GM12801 (cell line): ENCODE measurements around the gene MXI1.

Experiments used
- TF ChIP-seq, protein P1 (sequence below): IDR thresholded peaks from one replicate; pipeline ENCODE4 v1.5.1; 2011; ENCODE audit warnings: control low read depth; ENCODE audit not compliant: insufficient read length; ENCODE audit errors: extremely low read depth

Gene MXI1

DNA sequence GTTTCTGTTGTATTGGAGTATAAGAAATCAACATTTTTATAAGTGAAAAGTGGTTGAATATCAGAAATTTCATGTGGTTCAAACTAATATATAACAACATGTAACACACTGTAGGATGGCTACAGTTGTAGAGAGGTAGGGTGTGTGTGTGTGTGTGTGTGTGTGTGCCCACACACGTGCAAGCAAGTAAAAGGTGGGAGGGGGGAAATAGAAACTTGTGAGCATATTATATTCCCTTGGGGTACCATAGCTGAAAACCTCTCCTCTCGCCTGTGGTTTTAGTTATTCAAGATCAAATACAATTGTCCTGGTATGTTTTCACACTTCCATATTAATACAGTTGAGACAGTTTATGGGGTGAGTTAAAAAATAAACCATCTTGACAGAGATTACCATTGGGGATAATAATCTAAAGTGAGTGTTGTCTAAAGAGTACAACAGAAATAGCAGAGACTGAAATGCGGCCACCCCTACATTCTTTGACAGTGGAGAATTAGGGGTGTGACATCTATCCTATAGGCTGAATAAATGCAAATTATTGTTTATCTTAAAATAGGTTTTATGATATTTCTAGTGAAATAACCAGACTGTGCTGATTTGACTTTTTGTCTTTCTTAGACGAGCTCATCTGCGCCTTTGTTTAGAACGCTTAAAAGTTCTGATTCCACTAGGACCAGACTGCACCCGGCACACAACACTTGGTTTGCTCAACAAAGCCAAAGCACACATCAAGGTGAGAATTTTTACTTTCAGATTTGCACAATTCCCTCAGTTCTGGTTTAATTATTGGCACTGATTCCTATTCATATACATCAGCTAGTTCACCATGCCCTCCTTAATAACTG lies 71.4 kb downstream of the MXI1 start:
- TF ChIP-seq, protein P1, sequence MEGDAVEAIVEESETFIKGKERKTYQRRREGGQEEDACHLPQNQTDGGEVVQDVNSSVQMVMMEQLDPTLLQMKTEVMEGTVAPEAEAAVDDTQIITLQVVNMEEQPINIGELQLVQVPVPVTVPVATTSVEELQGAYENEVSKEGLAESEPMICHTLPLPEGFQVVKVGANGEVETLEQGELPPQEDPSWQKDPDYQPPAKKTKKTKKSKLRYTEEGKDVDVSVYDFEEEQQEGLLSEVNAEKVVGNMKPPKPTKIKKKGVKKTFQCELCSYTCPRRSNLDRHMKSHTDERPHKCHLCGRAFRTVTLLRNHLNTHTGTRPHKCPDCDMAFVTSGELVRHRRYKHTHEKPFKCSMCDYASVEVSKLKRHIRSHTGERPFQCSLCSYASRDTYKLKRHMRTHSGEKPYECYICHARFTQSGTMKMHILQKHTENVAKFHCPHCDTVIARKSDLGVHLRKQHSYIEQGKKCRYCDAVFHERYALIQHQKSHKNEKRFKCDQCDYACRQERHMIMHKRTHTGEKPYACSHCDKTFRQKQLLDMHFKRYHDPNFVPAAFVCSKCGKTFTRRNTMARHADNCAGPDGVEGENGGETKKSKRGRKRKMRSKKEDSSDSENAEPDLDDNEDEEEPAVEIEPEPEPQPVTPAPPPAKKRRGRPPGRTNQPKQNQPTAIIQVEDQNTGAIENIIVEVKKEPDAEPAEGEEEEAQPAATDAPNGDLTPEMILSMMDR: no peak

- TF ChIP-seq, protein P1: no peak
These were observed 72.1 kb downstream of the MXI1 start for GRCh38 chr10:110279407-110279986.

DNA sequence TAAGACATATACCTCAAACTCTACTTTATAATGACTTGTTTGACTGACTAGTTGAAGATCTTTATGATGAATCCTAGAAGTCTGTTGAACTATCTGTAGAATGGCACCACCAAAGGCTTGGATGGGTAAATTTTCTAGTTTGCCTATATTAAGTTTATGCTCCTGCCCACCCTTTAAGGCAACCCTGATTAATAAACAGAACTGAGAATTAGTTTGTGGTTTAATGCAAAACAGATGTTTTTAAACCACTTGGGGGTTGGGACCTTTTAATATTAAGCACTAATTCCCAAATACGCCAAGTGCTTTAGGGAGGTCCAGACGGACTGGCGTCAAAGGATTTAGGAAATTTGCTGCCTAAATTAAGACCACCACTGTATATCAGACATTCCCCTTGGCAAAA lies 76.9 kb downstream of the MXI1 start:
- TF ChIP-seq, protein P1: no peak

DNA sequence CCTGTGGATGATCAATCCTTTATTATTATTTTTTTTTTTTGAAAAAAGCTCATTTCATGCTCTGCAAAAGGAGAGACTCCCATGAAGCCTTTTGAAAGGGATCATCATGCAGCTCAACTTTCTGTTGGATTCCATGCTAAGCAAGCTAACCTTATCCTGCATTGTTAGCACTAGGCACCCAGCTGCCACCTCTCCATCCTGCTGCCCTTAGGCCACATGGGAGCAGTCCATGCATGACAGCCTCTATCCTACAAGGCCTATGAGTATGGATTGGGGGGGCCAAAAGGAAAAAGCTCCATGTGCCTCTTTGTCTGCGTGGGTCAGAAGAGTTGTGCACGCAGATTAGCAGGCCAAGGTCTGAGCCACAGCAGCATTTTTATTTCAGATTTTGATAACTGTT lies 78.1 kb downstream of the MXI1 start:
- TF ChIP-seq, protein P1: no peak

GRCh38 chr10:110286841-110287240 lies 79.4 kb downstream of the MXI1 start:
- TF ChIP-seq, protein P1: no peak

DNA sequence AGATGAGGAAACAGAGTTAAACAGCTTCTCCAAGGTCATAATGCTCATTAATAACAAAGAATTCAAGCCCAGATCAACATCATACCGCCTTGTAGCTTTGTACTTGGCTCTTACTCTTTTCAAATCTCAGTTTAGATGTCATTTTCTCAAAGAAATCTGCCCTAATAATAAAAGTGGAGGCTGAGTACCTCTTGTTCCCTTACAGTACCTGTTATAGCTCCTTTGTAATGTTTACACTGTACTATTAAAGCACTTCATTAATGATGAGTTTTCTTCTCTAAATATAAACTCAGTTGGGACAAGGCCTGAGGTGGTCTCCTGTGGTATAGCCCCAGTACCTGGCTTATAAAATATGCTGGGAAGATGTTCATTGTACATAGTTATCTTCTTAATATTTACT lies 89.6 kb downstream of the MXI1 start:
- TF ChIP-seq, protein P1: no peak

GRCh38 chr10:110300486-110300986 lies 93.1 kb downstream of the MXI1 start:
- TF ChIP-seq, protein P1: no peak
